Measurements from ENCODE around the gene CHST4.

CHST4 gene

GRCh38 chr16:71524566-71525553, 1.4 kb upstream of the CHST4 start:
- no peak for TF ChIP-seq CTCF (conservative IDR thresholded peaks at IDR 0.05)
- H3K27ac ChIP-seq = no peak overlapping the region

GRCh38 chr16:71528257-71528656, 2.0 kb downstream of the CHST4 start:
- H3K27ac ChIP-seq = no peak overlapping the region
- TF ChIP-seq CTCF (conservative IDR thresholded peaks at IDR 0.05) = no peak

- no peak overlapping the region for H3K27ac ChIP-seq
- TF ChIP-seq CTCF (conservative IDR thresholded peaks at IDR 0.05) = no peak
Measured at GRCh38 chr16:71528863-71529262, 2.6 kb downstream of the CHST4 start.

GRCh38 chr16:71532366-71532765, 6.1 kb downstream of the CHST4 start:
- TF ChIP-seq CTCF (conservative IDR thresholded peaks at IDR 0.05) = no peak
- H3K27ac ChIP-seq = no peak overlapping the region

GRCh38 chr16:71536752-71537499, 10.7 kb downstream of the CHST4 start:
- no peak for TF ChIP-seq CTCF (conservative IDR thresholded peaks at IDR 0.05)
- no peak overlapping the region for H3K27ac ChIP-seq

GRCh38 chr16:71537643-71538042, 11.4 kb downstream of the CHST4 start:
- TF ChIP-seq CTCF (conservative IDR thresholded peaks at IDR 0.05) = peak; percentile 72
- no peak overlapping the region for H3K27ac ChIP-seq

GRCh38 chr16:71542377-71542776, 16.2 kb downstream of the CHST4 start:
- TF ChIP-seq CTCF (conservative IDR thresholded peaks at IDR 0.05) = peak; percentile 27; the same call in 1 of the 2 replicates

More at GRCh38 chr16:71542377-71542776, 16.2 kb downstream of the CHST4 start:
- no peak overlapping the region for H3K27ac ChIP-seq
